Endometrial microvascular endothelial cells (primary cell): ENCODE results near the gene DAP3. TPM values are rescaled to one million over a fixed set of nuclear protein-coding genes. Genes with fewer than 3 reads are reported as not detected.
"Not testable (repeated sequence)": the region's sequence is repeated elsewhere in the genome, so short reads cannot be mapped to it uniquely, and the experiment has no call there.

Experiments used
- in situ Hi-C: cut with HindIII; loops from 2 replicates; pipeline ENCODE4 v1.10.0; 2017; ENCODE audit warnings: low sequenced_read_pairs, low pct_unique_long_range_greater_than_20kb; ENCODE audit errors: inconsistent ontology term
- total RNA-seq: library from RNA; depleted of rRNA; stranded (reverse); fragments of >200 nt; gene quantifications from one replicate; pipeline ENCODE4 v1.2.3, GENCODE V29; 2015; ENCODE audit errors: inconsistent ontology term

Gene DAP3
- total RNA-seq = 178 TPM

- in situ Hi-C loops = not testable (repeated sequence)
Observed at GRCh38 chr1:155689081-155689607, at the start of gene DAP3. Gene DAP3 (plus strand): TSS chr1:155689091. CDS start chr1:155709780, 20,689 bp downstream.

- in situ Hi-C loops = no loop called here
Observed at GRCh38 chr1:155640367-155640766, 48.5 kb upstream of the DAP3 start.

GRCh38 chr1:155642559-155643180, 46.2 kb upstream of the DAP3 start:
- in situ Hi-C loops = not testable (repeated sequence)

GRCh38 chr1:155643230-155643629, 45.7 kb upstream of the DAP3 start:
- in situ Hi-C loops = no loop called here

- in situ Hi-C loops = no loop called here
Observed at GRCh38 chr1:155645034-155645598, 43.8 kb upstream of the DAP3 start.

- in situ Hi-C loops = no loop called here
Observed at GRCh38 chr1:155645648-155646047, 43.2 kb upstream of the DAP3 start.

GRCh38 chr1:155646307-155646706, 42.6 kb upstream of the DAP3 start:
- in situ Hi-C loops = no loop called here

- in situ Hi-C loops = no loop called here
Observed at GRCh38 chr1:155648207-155649147, 40.4 kb upstream of the DAP3 start.

- in situ Hi-C loops = no loop called here
Observed at GRCh38 chr1:155649676-155650075, 39.2 kb upstream of the DAP3 start.

GRCh38 chr1:155650231-155650757, 38.6 kb upstream of the DAP3 start:
- in situ Hi-C loops = no loop called here

- in situ Hi-C loops = no loop called here
Observed at GRCh38 chr1:155651861-155652661, 36.8 kb upstream of the DAP3 start.

GRCh38 chr1:155652951-155653350, 35.9 kb upstream of the DAP3 start:
- in situ Hi-C loops = no loop called here

- in situ Hi-C loops = no loop called here
Observed at GRCh38 chr1:155657463-155657862, 31.4 kb upstream of the DAP3 start.

GRCh38 chr1:155661239-155661638, 27.7 kb upstream of the DAP3 start:
- in situ Hi-C loops = not testable (repeated sequence)

GRCh38 chr1:155669233-155670162, 19.4 kb upstream of the DAP3 start:
- in situ Hi-C loops = no loop called here

- in situ Hi-C loops = no loop called here
Observed at GRCh38 chr1:155671750-155672149, 17.1 kb upstream of the DAP3 start.

- in situ Hi-C loops = no loop called here
Observed at GRCh38 chr1:155673003-155673402, 15.9 kb upstream of the DAP3 start.

GRCh38 chr1:155678027-155678426, 10.9 kb upstream of the DAP3 start:
- in situ Hi-C loops = no loop called here
